Endothelial cell of umbilical vein (primary cell): Measurements from ENCODE around the gene USP6.

Source experiments
- CTCF ChIP-seq, 2 donors: IDR thresholded peaks; 1 replicate in 1 of 2; 2 replicates in 1 of 2; pipeline ENCODE4 v1.5.1; 2011; ENCODE audit warnings: low read length in 2 of 2, mild to moderate bottlenecking in 2 of 2, moderate library complexity in 2 of 2, control low read depth in 1 of 2, inconsistent platforms in 1 of 2, low read depth in 1 of 2; ENCODE audit not compliant: insufficient read depth in 1 of 2; ENCODE audit errors: extremely low read depth in 1 of 2
- EZH2 ChIP-seq: IDR thresholded peaks from 2 replicates; pipeline ENCODE4 v1.6.1; 2012; ENCODE audit warnings: borderline replicate concordance, low read depth, mild to moderate bottlenecking, moderate library complexity, low read length, inconsistent platforms; ENCODE audit not compliant: severe bottlenecking
- POLR2A ChIP-seq: IDR thresholded peaks from 2 replicates; pipeline ENCODE4 v1.6.1; 2012; ENCODE audit warnings: low read depth, mild to moderate bottlenecking, control low read depth, low read length
- TF ChIP-seq, protein P1 (sequence below): IDR thresholded peaks from 2 replicates; pipeline ENCODE4 v1.6.1; 2011; ENCODE audit not compliant: insufficient read depth, insufficient read length

GRCh38 chr17:5183410-5183793 is 67.6 kb downstream of the USP6 start:
- no peak for TF ChIP-seq CTCF (IDR thresholded peaks at IDR 0.05; ENCODE audit: extremely low read depth in 1 of 2, insufficient read depth in 1 of 2, low read depth in 1 of 2, low read length in 2 of 2)
- TF ChIP-seq EZH2, result no peak
- no peak for TF ChIP-seq POLR2A
- TF ChIP-seq, protein P1, sequence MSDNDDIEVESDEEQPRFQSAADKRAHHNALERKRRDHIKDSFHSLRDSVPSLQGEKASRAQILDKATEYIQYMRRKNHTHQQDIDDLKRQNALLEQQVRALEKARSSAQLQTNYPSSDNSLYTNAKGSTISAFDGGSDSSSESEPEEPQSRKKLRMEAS, result no peak
